GM23248 (cell line): ENCODE data around the gene KLF4.

Experiments used
- EZH2 ChIP-seq: fragments of 200-600 bp; sonication (generic); IDR thresholded peaks from 2 replicates; pipeline ENCODE4 v1.6.1; 2018; ENCODE audit warnings: antibody characterized with exemption, mild to moderate bottlenecking; ENCODE audit not compliant: insufficient read depth, poor library complexity, severe bottlenecking
- EZH2phosphoT487 ChIP-seq: fragments of 200-600 bp; sonication (generic); IDR thresholded peaks from 2 replicates; pipeline ENCODE4 v1.6.1; 2018; ENCODE audit warnings: antibody characterized with exemption, moderate library complexity, mild to moderate bottlenecking, low read depth; ENCODE audit not compliant: insufficient read depth

- no peak for TF ChIP-seq EZH2
- TF ChIP-seq EZH2phosphoT487, result no peak
Measured at GRCh38 chr9:107472581-107473340, 16.8 kb downstream of the KLF4 start.
